HUDEP-2 (cell line): Measurements from ENCODE around the gene RBBP8NL.
"Not testable (repeated sequence)": the region's sequence is repeated elsewhere in the genome, so short reads cannot be mapped to it uniquely, and the experiment has no call there.

Source experiments
- DNase-seq, 76 experiments: peaks; one replicate each; lab custom pipeline; 2025; ENCODE audit not compliant: unreplicated experiment in 76 of 76; lab: John Stamatoyannopoulos, UW

The RBBP8NL gene

GRCh38 chr20:62446481-62446880 lies 19.1 kb upstream of the RBBP8NL start:
- DNase-seq: no peak

DNA sequence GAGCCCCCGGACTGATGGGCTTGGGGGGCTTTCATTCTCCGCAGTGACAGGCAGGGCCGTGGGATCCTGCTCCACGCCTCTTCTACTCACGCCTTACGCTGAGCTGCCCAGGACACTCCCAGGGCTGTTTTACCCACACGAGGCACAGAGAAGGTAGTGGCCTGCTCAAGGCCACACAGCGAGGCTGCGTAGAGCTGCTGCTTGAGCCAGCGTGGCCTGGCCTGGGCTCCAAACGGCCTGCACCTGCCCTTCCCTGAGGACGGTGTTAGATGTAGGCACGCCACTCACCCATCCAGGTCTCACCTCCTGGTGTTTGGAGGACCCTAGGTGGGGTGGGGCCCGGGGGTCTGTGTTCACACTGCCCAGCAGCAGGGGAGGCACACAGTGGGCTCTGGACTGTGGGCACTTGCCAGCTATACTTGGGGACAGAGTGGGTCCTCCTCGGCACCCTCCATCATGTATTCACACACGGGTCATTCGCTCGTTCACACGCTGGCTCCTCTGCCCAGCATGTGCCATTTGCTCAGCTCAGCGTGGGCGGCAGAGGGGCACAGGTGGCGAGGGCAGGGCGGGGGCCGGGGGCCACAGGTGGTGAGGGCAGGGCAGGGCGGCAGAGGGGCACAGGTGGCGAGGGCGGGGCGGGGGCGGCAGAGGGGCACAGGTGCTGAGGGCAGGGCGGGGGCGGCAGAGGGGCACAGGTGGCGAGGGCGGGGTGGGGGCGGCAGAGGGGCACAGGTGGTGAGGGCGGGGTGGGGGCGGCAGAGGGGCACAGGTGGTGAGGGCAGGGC lies 18.4 kb upstream of the RBBP8NL start:
- no peak for DNase-seq

- DNase-seq: no peak
Observed at GRCh38 chr20:62444286-62444685, 16.9 kb upstream of the RBBP8NL start.

DNA sequence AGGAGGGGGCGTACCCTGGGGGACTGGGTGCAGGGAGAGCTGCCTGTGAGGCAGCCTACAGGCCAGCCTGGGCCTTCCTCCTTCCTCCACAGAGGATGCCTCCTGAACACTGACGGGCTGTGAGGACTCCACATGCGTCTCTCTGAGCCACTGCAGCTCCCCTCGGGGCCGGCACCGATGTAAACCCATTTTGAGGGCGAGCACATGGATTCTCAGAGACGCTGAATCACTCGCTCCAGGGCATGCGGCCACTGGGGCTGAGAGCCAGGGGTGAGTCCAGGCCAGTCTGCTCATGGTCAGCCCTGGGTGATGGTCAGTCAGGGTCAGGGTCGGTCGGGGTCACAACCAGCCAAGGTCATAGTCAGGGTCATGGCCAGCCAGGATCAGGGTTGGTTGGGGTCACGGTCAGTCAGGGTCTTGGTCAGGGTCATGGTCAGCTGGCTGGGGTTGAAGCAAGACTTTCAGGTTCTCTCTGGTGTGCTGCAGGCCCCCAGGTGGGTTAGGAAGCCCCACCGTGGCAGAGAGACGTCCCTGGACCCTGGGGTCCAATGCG lies 14.7 kb upstream of the RBBP8NL start:
- DNase-seq: no peak

DNA sequence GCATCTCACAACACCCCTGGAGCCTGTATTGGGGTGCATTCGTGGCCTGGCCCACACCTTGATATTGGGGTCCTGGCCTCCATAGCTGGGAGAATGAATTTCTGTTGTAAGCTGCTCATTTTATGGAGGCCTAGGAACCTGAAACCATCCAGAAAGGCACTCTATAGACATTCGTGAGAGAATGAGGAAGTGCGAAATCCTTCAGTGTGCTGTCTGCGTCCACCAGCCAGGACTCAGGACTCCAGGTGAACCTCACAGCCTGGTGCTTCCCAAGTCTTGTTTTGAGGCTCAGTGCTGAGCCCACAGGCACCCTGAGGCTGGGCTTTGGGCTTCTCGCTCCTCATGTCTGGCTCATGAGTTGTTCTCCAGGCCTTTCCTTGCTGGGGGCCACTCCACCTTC lies 11.9 kb upstream of the RBBP8NL start:
- DNase-seq: no peak

GRCh38 chr20:62437927-62438326 lies 10.6 kb upstream of the RBBP8NL start:
- no peak for DNase-seq

- no peak for DNase-seq
Observed at GRCh38 chr20:62437496-62437895, 10.2 kb upstream of the RBBP8NL start.

GRCh38 chr20:62436692-62437091 lies 9.4 kb upstream of the RBBP8NL start:
- no peak for DNase-seq

GRCh38 chr20:62433658-62434497 lies 6.5 kb upstream of the RBBP8NL start:
- DNase-seq: no peak

GRCh38 chr20:62430866-62431447 lies 3.6 kb upstream of the RBBP8NL start:
- no peak for DNase-seq

GRCh38 chr20:62430311-62430853 lies 3.0 kb upstream of the RBBP8NL start:
- DNase-seq: no peak

DNA sequence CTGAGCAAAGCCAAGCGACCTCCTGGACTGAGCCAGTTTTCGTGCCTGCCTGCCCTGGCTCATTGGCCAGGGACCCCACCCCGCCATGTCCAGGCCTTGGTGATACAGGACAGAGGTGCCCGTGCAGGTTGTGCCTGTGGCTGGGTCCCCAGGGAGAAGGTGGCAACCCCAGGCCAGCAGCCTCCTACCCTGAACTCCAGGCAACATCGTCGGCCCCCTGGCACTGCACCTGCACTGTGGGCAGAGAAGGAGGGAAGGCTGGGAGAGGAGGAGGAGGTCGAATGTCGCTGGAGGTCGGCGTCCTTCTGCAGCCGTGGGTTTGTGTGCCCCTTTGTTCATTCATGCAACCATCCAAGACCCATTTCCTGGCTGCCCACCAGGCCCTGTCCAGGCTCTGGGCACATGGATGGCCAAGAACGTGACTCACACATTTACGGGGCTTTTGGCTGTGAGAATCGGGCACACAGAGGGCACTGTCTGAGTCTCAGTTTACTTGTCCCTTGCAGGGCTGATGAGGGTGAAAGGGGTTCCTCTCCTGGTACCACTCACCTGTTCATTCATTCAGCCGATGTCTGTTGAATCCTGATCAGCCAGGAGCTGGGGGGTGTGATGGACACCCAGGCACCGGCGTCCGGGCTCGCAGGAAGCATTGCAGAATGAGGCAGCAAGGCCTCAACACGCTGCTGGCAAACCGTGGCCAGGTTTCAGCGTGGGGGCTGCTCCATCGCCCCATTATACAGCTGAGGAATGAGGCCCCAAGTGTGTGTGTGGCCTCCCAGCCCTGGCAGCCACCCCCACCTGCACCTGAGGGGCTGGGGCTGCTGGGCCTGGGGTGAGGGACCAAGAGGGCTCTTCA lies 2.3 kb upstream of the RBBP8NL start:
- no peak for DNase-seq

DNA sequence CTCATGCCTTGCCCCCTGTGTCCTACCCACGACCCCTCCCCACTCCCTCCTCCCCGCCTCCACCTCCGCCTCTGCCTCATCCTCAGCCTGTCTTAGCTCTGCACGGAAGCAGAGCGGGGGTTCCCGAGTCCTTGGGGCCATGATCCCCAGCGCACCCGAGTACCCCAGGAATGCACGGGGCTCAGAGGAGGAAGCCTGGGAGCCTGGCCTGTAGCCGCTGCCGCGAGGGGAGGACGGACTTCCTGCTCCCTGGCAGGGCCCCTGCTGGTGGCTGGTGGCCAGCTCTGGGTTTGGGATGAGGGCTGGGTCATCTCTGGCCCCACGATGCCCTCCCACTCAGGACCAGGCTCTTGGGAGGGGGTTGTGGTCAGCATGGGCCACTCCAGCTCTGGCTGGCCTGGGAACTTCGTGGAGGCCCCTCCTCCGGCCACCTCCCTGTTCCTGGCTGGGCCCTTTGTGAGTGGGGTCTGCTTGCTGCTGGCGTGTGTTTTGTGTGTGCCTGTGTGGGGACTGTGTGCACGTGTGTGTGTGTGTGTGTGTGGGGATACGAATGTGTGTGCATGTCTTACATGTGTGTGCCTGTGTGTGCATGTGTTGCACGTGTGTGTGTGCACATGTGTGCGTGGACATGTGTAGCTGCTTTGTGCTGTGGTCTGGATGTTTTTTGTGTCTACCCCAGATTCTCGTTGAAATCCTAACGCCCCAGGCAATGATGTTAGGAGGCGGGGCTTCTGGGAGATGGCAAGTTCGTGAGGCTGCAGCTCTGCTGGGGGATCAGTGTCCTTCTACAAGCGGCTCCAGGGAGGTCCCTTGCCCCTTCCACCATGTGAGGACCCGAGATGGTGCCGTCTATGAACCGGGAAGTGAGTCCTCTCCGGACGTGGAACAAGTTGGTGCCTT lies 1.3 kb upstream of the RBBP8NL start:
- DNase-seq: no peak

GRCh38 chr20:62428002-62428372 lies 648 bp upstream of the RBBP8NL start:
- DNase-seq: no peak

DNA sequence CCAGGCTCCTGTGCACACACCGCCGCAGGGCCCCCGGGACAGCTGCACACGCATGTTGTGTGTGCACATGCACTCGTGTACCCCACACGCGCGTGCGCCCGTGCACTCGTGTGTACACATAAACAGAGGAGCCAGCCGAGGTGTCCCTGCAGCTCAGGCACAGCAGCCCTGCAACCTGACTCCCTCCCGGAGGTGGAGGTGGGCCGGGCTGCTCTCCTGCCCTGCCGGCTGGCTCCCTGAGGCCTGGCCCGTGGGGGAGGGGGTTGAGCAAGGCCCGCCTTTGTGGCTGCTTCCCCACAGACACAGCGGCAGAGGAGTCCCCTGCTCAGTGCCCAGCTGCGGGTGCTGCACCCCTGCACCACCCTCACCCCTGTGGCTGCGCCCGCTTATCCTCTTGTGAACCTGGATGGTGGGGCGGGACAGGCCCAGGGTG lies 624 bp downstream of the RBBP8NL start:
- DNase-seq: no peak

GRCh38 chr20:62426059-62426348 lies 1.3 kb downstream of the RBBP8NL start:
- not testable (repeated sequence) for DNase-seq

- no peak for DNase-seq
Observed at GRCh38 chr20:62425281-62426058, 1.9 kb downstream of the RBBP8NL start.

- no peak for DNase-seq
Observed at GRCh38 chr20:62424249-62425107, 2.9 kb downstream of the RBBP8NL start.
